GM12872 (cell line): ENCODE results near the gene ERBB2.

Experiments
- CTCF ChIP-seq: IDR thresholded peaks from 3 replicates; pipeline ENCODE4 v1.5.1; 2011; ENCODE audit warnings: low read depth, mild to moderate bottlenecking, low read length, moderate library complexity; ENCODE audit not compliant: insufficient read depth

Gene ERBB2

GRCh38 chr17:39711851-39712250 is 12.0 kb downstream of the ERBB2 start:
- no peak for TF ChIP-seq CTCF

- TF ChIP-seq CTCF: no peak
Measured at GRCh38 chr17:39714234-39714633, 14.4 kb downstream of the ERBB2 start.

GRCh38 chr17:39715375-39716072 is 15.7 kb downstream of the ERBB2 start:
- no peak for TF ChIP-seq CTCF

- no peak for TF ChIP-seq CTCF
Measured at GRCh38 chr17:39716073-39716818, 16.4 kb downstream of the ERBB2 start.

- no peak for TF ChIP-seq CTCF
Measured at GRCh38 chr17:39716879-39717536, 17.1 kb downstream of the ERBB2 start.

- TF ChIP-seq CTCF: no peak
Measured at GRCh38 chr17:39717660-39718059, 17.8 kb downstream of the ERBB2 start.

GRCh38 chr17:39719563-39720355 is 19.9 kb downstream of the ERBB2 start:
- TF ChIP-seq CTCF: no peak
